HFF-Myc (cell line): ENCODE measurements around the gene RPL3.

Source experiments
- DNase-seq: peaks from one replicate; pipeline ENCODE4 v3.0.0-alpha.2; 2011; ENCODE audit warnings: low read depth; ENCODE audit errors: extremely low read depth
- H3K4me3 ChIP-seq: replicated peaks from 2 replicates; pipeline ENCODE4 v1.5.1; 2011; ENCODE audit warnings: low read depth, mild to moderate bottlenecking, control low read depth, low read length
- CTCF ChIP-seq: IDR thresholded peaks from 2 replicates; pipeline ENCODE4 v1.5.1; 2012; ENCODE audit warnings: mild to moderate bottlenecking, low read depth, low read length, control low read depth; ENCODE audit errors: missing control alignments

RPL3 gene

GRCh38 chr22:39363751-39364515, 44.5 kb upstream of the RPL3 start:
- H3K4me3 ChIP-seq, result no peak overlapping the region
- no peak for TF ChIP-seq CTCF
- no peak for DNase-seq

- no peak overlapping the region for H3K4me3 ChIP-seq
- DNase-seq, result no peak
- TF ChIP-seq CTCF, result no peak
Observed at GRCh38 chr22:39362932-39363331, 43.5 kb upstream of the RPL3 start.

GRCh38 chr22:39362271-39362670, 42.8 kb upstream of the RPL3 start:
- no peak for TF ChIP-seq CTCF
- H3K4me3 ChIP-seq, result no peak overlapping the region
- DNase-seq, result no peak

- no peak overlapping the region for H3K4me3 ChIP-seq
- no peak for DNase-seq
- TF ChIP-seq CTCF, result no peak
Observed at GRCh38 chr22:39361496-39361895, 42.1 kb upstream of the RPL3 start.

- DNase-seq, result no peak
- TF ChIP-seq CTCF, result no peak
- H3K4me3 ChIP-seq, result no peak overlapping the region
Observed at GRCh38 chr22:39360674-39361413, 41.4 kb upstream of the RPL3 start.

- TF ChIP-seq CTCF, result no peak
- H3K4me3 ChIP-seq, result no peak overlapping the region
- no peak for DNase-seq
Observed at GRCh38 chr22:39360242-39360641, 40.8 kb upstream of the RPL3 start.
